HepG2 (cell line): ENCODE measurements around the gene CORT. TPM values are rescaled to one million over a fixed set of nuclear protein-coding genes. Genes with fewer than 3 reads are reported as not detected.

Experiments used
- ATF7-NPFF ChIP-seq: sonication (generic); formaldehyde crosslinking; IDR thresholded peaks from 2 replicates; pipeline ENCODE4 v1.8.1; 2023; ENCODE audit warnings: mild to moderate bottlenecking, low read depth, missing genetic modification reagents, moderate library complexity
- BRF2 ChIP-seq: sonication (generic); formaldehyde crosslinking; IDR thresholded peaks from 2 replicates; pipeline ENCODE4 v1.8.1; 2022; ENCODE audit warnings: mild to moderate bottlenecking, missing genetic modification reagents
- GATAD1 ChIP-seq: IDR thresholded peaks from 2 replicates; pipeline ENCODE4 v1.6.1; 2016; ENCODE audit warnings: missing genetic modification reagents, missing compliant biosample characterization
- HIVEP1 ChIP-seq: sonication (generic); formaldehyde crosslinking; IDR thresholded peaks from 2 replicates; pipeline ENCODE4 v1.4.0; 2020; ENCODE audit warnings: mild to moderate bottlenecking, missing genetic modification reagents
- HOXA3 ChIP-seq: sonication (generic); formaldehyde crosslinking; IDR thresholded peaks from 2 replicates; pipeline ENCODE4 v1.5.0; 2020; ENCODE audit warnings: missing genetic modification reagents
- MED13 ChIP-seq: sonication (generic); formaldehyde crosslinking; IDR thresholded peaks from 2 replicates; pipeline ENCODE4 v1.5.0; 2020; ENCODE audit warnings: missing genetic modification reagents
- MTF1 ChIP-seq: sonication (generic); formaldehyde crosslinking; IDR thresholded peaks from 2 replicates; pipeline ENCODE4 v1.5.0; 2020; ENCODE audit warnings: missing genetic modification reagents
- NBN ChIP-seq: fragments of 450-650 bp; conservative IDR thresholded peaks from 2 replicates; pipeline ENCODE4 v1.6.1; 2017
- NFKBIZ ChIP-seq: IDR thresholded peaks from 2 replicates; pipeline ENCODE4 v1.6.1; 2018; ENCODE audit warnings: missing genetic modification reagents, missing compliant biosample characterization
- PBX3 ChIP-seq: sonication (generic); formaldehyde crosslinking; IDR thresholded peaks from 2 replicates; pipeline ENCODE4 v1.8.1; 2023; ENCODE audit warnings: missing genetic modification reagents, inconsistent platforms, borderline replicate concordance
- SALL1 ChIP-seq: sonication (generic); formaldehyde crosslinking; IDR thresholded peaks from 2 replicates; pipeline ENCODE4 v1.8.0; 2022; ENCODE audit warnings: mild to moderate bottlenecking, missing genetic modification reagents
- SALL2 ChIP-seq: sonication (generic); formaldehyde crosslinking; IDR thresholded peaks from 2 replicates; pipeline ENCODE4 v1.8.1; 2023; ENCODE audit warnings: mild to moderate bottlenecking, missing genetic modification reagents, inconsistent platforms
- SMAD1 ChIP-seq: sonication (generic); formaldehyde crosslinking; IDR thresholded peaks from 2 replicates; pipeline ENCODE4 v1.4.0; 2020; ENCODE audit warnings: missing genetic modification reagents, low read depth, mild to moderate bottlenecking, borderline replicate concordance
- SRY ChIP-seq: sonication (generic); formaldehyde crosslinking; IDR thresholded peaks from 2 replicates; pipeline ENCODE4 v1.8.0; 2022; ENCODE audit warnings: mild to moderate bottlenecking, missing genetic modification reagents
- TCF12 ChIP-seq, 2 experiments: fragments of 450-650 bp in 1 of 2; sonication (generic) in 1 of 2; formaldehyde crosslinking in 1 of 2; IDR thresholded peaks; 2 replicates each; pipeline versions ENCODE4 v1.6.1 to v1.8.0; 2017 to 2022; ENCODE audit warnings: antibody characterized with exemption in 1 of 2, mild to moderate bottlenecking in 1 of 2, missing genetic modification reagents in 1 of 2, moderate library complexity in 1 of 2
- TERF1 ChIP-seq: sonication (generic); formaldehyde crosslinking; IDR thresholded peaks from 2 replicates; pipeline ENCODE4 v1.8.0; 2022; ENCODE audit warnings: mild to moderate bottlenecking, missing genetic modification reagents, moderate library complexity
- TFAP4 ChIP-seq: sonication (generic); IDR thresholded peaks from 2 replicates; pipeline ENCODE4 v1.6.1; 2016; ENCODE audit warnings: low read depth, borderline replicate concordance
- THAP9 ChIP-seq: sonication (generic); formaldehyde crosslinking; IDR thresholded peaks from 2 replicates; pipeline ENCODE4; 2020; ENCODE audit warnings: missing genetic modification reagents, mild to moderate bottlenecking, borderline replicate concordance
- ZIK1 ChIP-seq: sonication (generic); formaldehyde crosslinking; IDR thresholded peaks from 2 replicates; pipeline ENCODE4 v1.5.0; 2020; ENCODE audit warnings: mild to moderate bottlenecking, low read depth, missing genetic modification reagents, borderline replicate concordance
- ZNF841 ChIP-seq: sonication (generic); formaldehyde crosslinking; IDR thresholded peaks from 2 replicates; pipeline ENCODE4 v1.8.1; 2023; ENCODE audit warnings: missing genetic modification reagents, borderline replicate concordance
- polyA plus RNA-seq, 8 experiments: library from polyadenylated mRNA; depleted of rRNA in 3 of 8; stranded (reverse) in 7 of 8; unstranded in 1 of 8; fragments of >200 nt; fragmentation: Illumina TruSeq in 4 of 8; extraction: Trizol in 4 of 8; gene quantifications; 2 replicates each; pipeline versions ENCODE4 v1.2.1 to v1.2.3, GENCODE V29; 2011 to 2016; ENCODE audit warnings: low read depth in 4 of 8, missing spikeins in 1 of 8, mixed read lengths in 1 of 8; ENCODE audit not compliant: insufficient read depth in 1 of 8
- total RNA-seq, 5 experiments: library from RNA; depleted of rRNA; stranded (reverse); fragments of >200 nt; fragmentation: Illumina TruSeq; extraction: Trizol; gene quantifications; 2 replicates each; pipeline ENCODE4 v1.2.3, GENCODE V29; 2016; ENCODE audit warnings: low read depth in 1 of 5

Gene CORT
- total and polyA plus RNA-seq, 2 of the 13 experiments (the other 11 are each of a cell fraction or from before 2014, with no cell fraction given) = 0.11 to 0.62 TPM

GRCh38 chr1:10430216-10431069 lies 19.4 kb upstream of the CORT start, which contains the start of gene CENPS (continued):
- peak; percentile 98 for TF ChIP-seq GATAD1 (CRISPR knock-in tag)
- TF ChIP-seq MTF1 (CRISPR knock-in tag) = peak; percentile 22; the same call in 1 of the 2 replicates
- TF ChIP-seq MED13 (CRISPR knock-in tag) = peak; percentile 58; the same call in 1 of the 2 replicates
- TF ChIP-seq THAP9 (CRISPR knock-in tag) = peak; percentile 73
- peak; percentile 98; the same call in 1 of the 2 replicates for TF ChIP-seq SRY (CRISPR knock-in tag)
- TF ChIP-seq TFAP4 = peak; percentile 40; the same call in 1 of the 2 replicates
- TF ChIP-seq TCF12 (IDR thresholded peaks at IDR 0.05) = no peak
- TF ChIP-seq TCF12 (CRISPR knock-in tag; IDR thresholded peaks at IDR 0.05) = peak; percentile 79
- TF ChIP-seq HIVEP1 (CRISPR knock-in tag) = peak; percentile 43; the same call in 1 of the 2 replicates
- TF ChIP-seq TERF1 = 0 out of 2 replicates have a peak, but pooled peaks have one; percentile 90
- peak; percentile 97 for TF ChIP-seq BRF2 (CRISPR knock-in tag)
- 0 out of 2 replicates have a peak, but pooled peaks have one; percentile 75 for TF ChIP-seq PBX3 (CRISPR knock-in tag)
- peak; percentile 94 for TF ChIP-seq ZNF841 (CRISPR knock-in tag)
- TF ChIP-seq ATF7-NPFF = peak; percentile 99
- peak; percentile 9; the same call in 1 of the 2 replicates for TF ChIP-seq NFKBIZ (CRISPR knock-in tag)
- peak; percentile 35; the same call in 1 of the 2 replicates for TF ChIP-seq ZIK1 (CRISPR knock-in tag)
- peak; percentile 96; the same call in 1 of the 2 replicates for TF ChIP-seq SMAD1
- peak; percentile 75 for TF ChIP-seq SALL2 (CRISPR knock-in tag)
- peak; percentile 81 for TF ChIP-seq HOXA3
- TF ChIP-seq SALL1 (CRISPR knock-in tag) = peak; percentile 94
- TF ChIP-seq NBN = no peak
